GM20000 (cell line): ENCODE results near the gene ANKRD44.
A peak's percentile ranks its signal among the peaks of the same experiment; 100 is the strongest.

Experiments
- DNase-seq: peaks from one replicate; pipeline ENCODE4 v3.0.0; 2012; ENCODE audit warnings: low spot score
- CTCF ChIP-seq: IDR thresholded peaks from 2 replicates; pipeline ENCODE4 v1.5.1; 2012; ENCODE audit warnings: mild to moderate bottlenecking, control low read depth; ENCODE audit errors: extremely low read depth, missing control alignments

ANKRD44 gene

GRCh38 chr2:197198890-197199289 lies 111.7 kb downstream of the ANKRD44 start:
- DNase-seq = peak; percentile 75
- no peak for TF ChIP-seq CTCF

GRCh38 chr2:197197895-197198311 lies 112.7 kb downstream of the ANKRD44 start:
- no peak for TF ChIP-seq CTCF
- no peak for DNase-seq

GRCh38 chr2:197196541-197197180 lies 113.9 kb downstream of the ANKRD44 start:
- no peak for TF ChIP-seq CTCF
- DNase-seq = no peak

- no peak for TF ChIP-seq CTCF
- DNase-seq = no peak
These were observed 115.1 kb downstream of the ANKRD44 start for GRCh38 chr2:197195518-197195917.

- TF ChIP-seq CTCF = no peak
- DNase-seq = no peak
These were observed 118.6 kb downstream of the ANKRD44 start for GRCh38 chr2:197191940-197192322.

DNA sequence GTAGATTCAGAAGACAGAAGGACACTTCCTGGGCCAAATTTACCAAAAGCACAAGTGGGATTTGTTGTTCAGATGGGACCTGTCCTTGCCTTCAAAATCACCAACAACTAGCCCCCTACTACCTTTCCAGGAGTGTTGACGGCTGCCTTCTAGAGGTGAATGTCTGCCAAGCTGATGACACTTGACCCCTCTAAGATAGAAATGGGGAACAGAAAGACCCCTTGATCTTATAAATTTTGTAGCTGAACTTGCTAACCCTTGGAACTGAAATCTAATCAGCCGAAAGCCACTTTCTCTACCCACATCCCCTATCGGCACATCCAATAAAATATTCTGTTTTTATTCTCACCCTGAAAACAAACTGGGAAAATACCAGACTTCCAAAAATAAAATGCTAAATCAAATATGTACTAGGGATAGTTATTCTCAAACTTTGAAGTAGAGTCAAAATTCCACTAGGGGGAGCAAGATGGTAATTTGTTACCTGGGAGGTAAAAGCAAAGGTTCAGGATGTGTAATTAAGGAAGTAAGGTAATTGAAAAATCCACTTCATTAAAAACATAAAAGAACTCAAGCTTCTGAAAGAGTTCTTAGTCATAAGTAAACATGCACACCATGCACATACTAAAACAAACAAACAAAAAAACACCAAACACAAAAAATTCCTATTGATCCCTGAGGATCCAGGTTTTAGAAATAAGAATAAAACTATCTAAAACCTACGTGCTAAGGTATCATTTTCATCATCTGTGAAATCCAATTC lies 119.2 kb downstream of the ANKRD44 start:
- TF ChIP-seq CTCF = peak; percentile 38
- DNase-seq = peak; percentile 49

DNA sequence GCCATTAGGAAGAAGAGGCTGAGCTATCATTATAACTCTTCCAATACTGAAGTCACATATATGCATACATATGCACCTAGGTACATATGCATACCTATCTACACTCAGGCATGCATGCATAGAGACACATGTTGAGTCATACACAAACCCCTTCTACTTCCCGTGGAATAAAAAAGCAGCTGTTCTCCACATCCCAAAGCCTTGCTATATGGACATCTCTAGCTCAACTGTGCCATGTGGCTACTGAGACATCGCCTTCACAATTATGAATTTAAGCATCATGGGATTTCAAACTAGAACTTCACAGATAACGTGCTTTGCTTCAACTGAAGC lies 120.5 kb downstream of the ANKRD44 start:
- DNase-seq = no peak
- no peak for TF ChIP-seq CTCF
